NT2/D1 (cell line): ENCODE results near the gene NOM1.

Source experiments
- DNase-seq: peaks from one replicate; pipeline ENCODE4 v3.0.0-alpha.2; 2011; ENCODE audit warnings: low read depth, low spot score
- H3K27me3 ChIP-seq: 2 replicates; pipeline ENCODE4 v1.6.0; 2011; ENCODE audit warnings: mild to moderate bottlenecking; ENCODE audit not compliant: insufficient read length, insufficient read depth
- H3K36me3 ChIP-seq: 2 replicates; pipeline ENCODE4 v1.6.1; 2011; ENCODE audit warnings: mild to moderate bottlenecking, low read length, mixed read lengths; ENCODE audit not compliant: insufficient read depth, insufficient read length
- H3K4me1 ChIP-seq: 2 replicates; pipeline ENCODE4 v1.5.1; 2011; ENCODE audit not compliant: insufficient read depth, insufficient read length
- H3K4me3 ChIP-seq: 2 replicates; pipeline ENCODE4 v1.5.1; 2011; ENCODE audit warnings: low read depth; ENCODE audit not compliant: insufficient read length
- H3K9ac ChIP-seq: 2 replicates; pipeline ENCODE4 v1.6.0; 2011; ENCODE audit warnings: low read depth; ENCODE audit not compliant: insufficient read length
- H3K9me3 ChIP-seq: 2 replicates; pipeline ENCODE4 v1.5.1; 2011; ENCODE audit warnings: mild to moderate bottlenecking, low read length; ENCODE audit not compliant: insufficient read depth
- SUZ12 ChIP-seq: IDR thresholded peaks from 2 replicates; pipeline ENCODE4 v1.6.1; 2011; ENCODE audit not compliant: insufficient read length, insufficient read depth; ENCODE audit errors: extremely low read depth
- YY1 ChIP-seq: IDR thresholded peaks from 2 replicates; pipeline ENCODE4 v1.6.1; 2011; ENCODE audit not compliant: insufficient read length, insufficient read depth
- ZNF274 ChIP-seq: IDR thresholded peaks from 2 replicates; pipeline ENCODE4 v1.6.1; 2011; ENCODE audit warnings: mild to moderate bottlenecking, low read depth, low read length

The NOM1 gene

GRCh38 chr7:157004521-157005455 lies 55.3 kb downstream of the NOM1 start:
- no peak overlapping the region for H3K9ac ChIP-seq
- H3K27me3 ChIP-seq, result peaks cover 97% of the 10 kb centered on the region
- H3K4me1 ChIP-seq, result peaks cover 2% of the 10 kb centered on the region
- no peaks in the 10 kb centered on the region for H3K9me3 ChIP-seq
- no peaks in the 10 kb centered on the region for H3K36me3 ChIP-seq
- H3K4me3 ChIP-seq, result no peak overlapping the region
- DNase-seq, result no peak
- TF ChIP-seq YY1, result no peak
- peak; percentile 63 for TF ChIP-seq SUZ12

- no peak for TF ChIP-seq ZNF274
- TF ChIP-seq SUZ12, result peak; percentile 90
- Histone ChIP-seq H3K9me3 (no peaks in the 10 kb centered on the region), H3K36me3 (no peaks in the 10 kb centered on the region), H3K9ac (no peak overlapping the region), H3K27me3 (peaks cover 95% of the 10 kb centered on the region), H3K4me3 (no peak overlapping the region), H3K4me1 (peaks cover 2% of the 10 kb centered on the region)
- DNase-seq, result no peak
These were observed 56.1 kb downstream of the NOM1 start for GRCh38 chr7:157005456-157006204.

GRCh38 chr7:157006205-157006747 lies 56.8 kb downstream of the NOM1 start:
- Histone ChIP-seq H3K4me3 (no peak overlapping the region), H3K27me3 (peaks cover 95% of the 10 kb centered on the region), H3K36me3 (no peaks in the 10 kb centered on the region), H3K4me1 (peaks cover 5% of the 10 kb centered on the region), H3K9ac (no peak overlapping the region), H3K9me3 (no peaks in the 10 kb centered on the region)
- DNase-seq, result no peak
- peak; percentile 36 for TF ChIP-seq SUZ12
- TF ChIP-seq ZNF274, result no peak

GRCh38 chr7:157006829-157007469 lies 57.4 kb downstream of the NOM1 start:
- H3K9me3 ChIP-seq, result no peaks in the 10 kb centered on the region
- DNase-seq, result no peak
- H3K36me3 ChIP-seq, result no peaks in the 10 kb centered on the region
- no peak overlapping the region for H3K4me3 ChIP-seq
- H3K9ac ChIP-seq, result no peak overlapping the region
- TF ChIP-seq YY1, result no peak
- TF ChIP-seq SUZ12, result no peak
- no peak for TF ChIP-seq ZNF274
- H3K4me1 ChIP-seq, result peaks cover 6% of the 10 kb centered on the region
- peaks cover 95% of the 10 kb centered on the region for H3K27me3 ChIP-seq

- no peaks in the 10 kb centered on the region for H3K36me3 ChIP-seq
- no peak overlapping the region for H3K4me3 ChIP-seq
- no peaks in the 10 kb centered on the region for H3K9me3 ChIP-seq
- peaks cover 6% of the 10 kb centered on the region for H3K4me1 ChIP-seq
- TF ChIP-seq ZNF274 (no peak), SUZ12 (no peak), YY1 (no peak)
- no peak for DNase-seq
- H3K27me3 ChIP-seq, result peaks cover 95% of the 10 kb centered on the region
- no peak overlapping the region for H3K9ac ChIP-seq
These were observed 58.1 kb downstream of the NOM1 start for GRCh38 chr7:157007470-157008066.

- H3K36me3 ChIP-seq, result no peaks in the 10 kb centered on the region
- H3K4me3 ChIP-seq, result no peak overlapping the region
- no peak overlapping the region for H3K9ac ChIP-seq
- no peak for TF ChIP-seq YY1
- TF ChIP-seq SUZ12, result no peak
- no peak for TF ChIP-seq ZNF274
- H3K4me1 ChIP-seq, result peaks cover 4% of the 10 kb centered on the region
- no peak for DNase-seq
- H3K27me3 ChIP-seq, result peaks cover 95% of the 10 kb centered on the region
- no peaks in the 10 kb centered on the region for H3K9me3 ChIP-seq
These were observed 59.0 kb downstream of the NOM1 start for GRCh38 chr7:157008206-157009169.
